GM23248 (cell line): ENCODE measurements around the gene CNTN4. TPM values are rescaled to one million over a fixed set of nuclear protein-coding genes. Genes with fewer than 3 reads are reported as not detected.

Experiments
- DNase-seq: peaks from one replicate; pipeline ENCODE4 v3.0.0-alpha.2; 2015
- H2AFZ ChIP-seq: fragments of 200-600 bp; sonication (generic); 2 replicates; pipeline ENCODE4 v1.6.1; 2016; ENCODE audit warnings: antibody characterized with exemption
- H3F3A ChIP-seq: fragments of 200-600 bp; sonication (generic); 2 replicates; pipeline ENCODE4 v1.6.1; 2016; ENCODE audit warnings: mild to moderate bottlenecking, antibody characterized with exemption, mixed run types; ENCODE audit not compliant: insufficient read depth
- H3K27ac ChIP-seq: fragments of 200-600 bp; sonication (generic); 2 replicates; pipeline ENCODE4 v1.5.1; 2016; ENCODE audit warnings: mild to moderate bottlenecking
- H3K27me3 ChIP-seq: fragments of 200-600 bp; sonication (generic); replicated peaks from 2 replicates; pipeline ENCODE4 v1.6.1; 2016; ENCODE audit warnings: mild to moderate bottlenecking; ENCODE audit not compliant: insufficient read depth
- H3K36me3 ChIP-seq: fragments of 200-600 bp; sonication (generic); 2 replicates; pipeline ENCODE4 v1.6.1; 2016; ENCODE audit warnings: low read depth, mild to moderate bottlenecking
- H3K4me1 ChIP-seq: fragments of 200-600 bp; sonication (generic); 2 replicates; pipeline ENCODE4 v1.6.1; 2016; ENCODE audit warnings: mild to moderate bottlenecking; ENCODE audit not compliant: insufficient read depth
- H3K4me2 ChIP-seq: fragments of 200-600 bp; sonication (generic); one replicate; pipeline ENCODE4 v1.6.1; 2016; ENCODE audit warnings: mild to moderate bottlenecking; ENCODE audit not compliant: unreplicated experiment
- H3K4me3 ChIP-seq: fragments of 200-600 bp; sonication (generic); 2 replicates; pipeline ENCODE4 v1.5.1; 2016; ENCODE audit warnings: mild to moderate bottlenecking
- H3K79me2 ChIP-seq: fragments of 200-600 bp; sonication (generic); 2 replicates; pipeline ENCODE4 v1.6.1; 2016; ENCODE audit warnings: mild to moderate bottlenecking; ENCODE audit not compliant: insufficient read depth
- H3K9ac ChIP-seq: fragments of 200-600 bp; sonication (generic); 2 replicates; pipeline ENCODE4 v1.6.1; 2016; ENCODE audit warnings: mild to moderate bottlenecking
- H3K9me2 ChIP-seq: fragments of 200-600 bp; sonication (generic); 2 replicates; pipeline ENCODE4 v1.6.1; 2016; ENCODE audit warnings: mixed run types, mild to moderate bottlenecking, moderate library complexity; ENCODE audit not compliant: insufficient read depth
- H3K9me3 ChIP-seq: fragments of 200-600 bp; sonication (generic); one replicate; pipeline ENCODE4 v1.6.1; 2017; ENCODE audit warnings: low read depth
- H4K20me1 ChIP-seq: fragments of 200-600 bp; sonication (generic); 2 replicates; pipeline ENCODE4 v1.6.0; 2016; ENCODE audit not compliant: insufficient read depth
- EZH2 ChIP-seq: fragments of 200-600 bp; sonication (generic); IDR thresholded peaks from 2 replicates; pipeline ENCODE4 v1.6.1; 2018; ENCODE audit warnings: antibody characterized with exemption, mild to moderate bottlenecking; ENCODE audit not compliant: insufficient read depth, poor library complexity, severe bottlenecking
- EZH2phosphoT487 ChIP-seq: fragments of 200-600 bp; sonication (generic); IDR thresholded peaks from 2 replicates; pipeline ENCODE4 v1.6.1; 2018; ENCODE audit warnings: antibody characterized with exemption, moderate library complexity, mild to moderate bottlenecking, low read depth; ENCODE audit not compliant: insufficient read depth
- WGBS, 2 experiments: methylation state at CpG; one replicate each; pipeline ENCODE4 v1.1.6; 2015 to 2017; ENCODE audit warnings: low lambda C conversion rate in 2 of 2, low coverage in 1 of 2; ENCODE audit errors: missing lambda C conversion rate in 2 of 2; 5-methylcytosine and 5-hydroxymethylcytosine counted together
- in situ Hi-C: fragments of 300-500 bp; cut with MboI; formaldehyde crosslinking; loops from 2 replicates; pipeline ENCODE4 v1.15.0; 2020
- polyA plus RNA-seq: library from polyadenylated mRNA; unstranded; fragments of >200 nt; fragmentation: Nextera tagmentation; extraction: Ambion mirVana; gene quantifications from 2 replicates; pipeline ENCODE4 v1.2.1, GENCODE V29; 2016
- total RNA-seq: library from RNA; depleted of rRNA; stranded (reverse); fragments of >200 nt; shearing (Covaris generic); gene quantifications from 2 replicates; pipeline ENCODE4 v1.2.3, GENCODE V29; 2014

Gene CNTN4
- total and polyA plus RNA-seq, 2 experiments from 2014 or later: not detected

DNA sequence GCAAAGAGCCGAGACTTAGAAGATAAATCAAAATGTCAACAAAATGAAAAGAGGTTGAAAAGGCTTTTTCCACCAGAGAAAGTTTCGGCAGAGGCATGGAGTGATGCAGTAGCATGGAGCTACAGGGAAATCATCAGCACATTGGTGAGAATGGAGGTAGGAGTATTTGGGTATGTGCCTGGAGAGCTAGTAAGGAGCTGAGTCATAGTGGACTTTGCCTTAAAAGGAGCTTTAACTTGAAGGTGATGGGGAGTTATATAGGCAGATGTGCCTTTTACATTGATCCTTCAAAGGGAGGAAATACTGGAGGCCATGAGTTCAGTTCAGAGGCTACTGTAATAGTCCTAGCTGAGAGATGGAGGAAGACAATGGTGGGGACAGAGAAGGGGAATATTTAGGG lies 967.2 kb downstream of the CNTN4 start:
- H3K4me3 ChIP-seq: no peak overlapping the region
- TF ChIP-seq EZH2phosphoT487: no peak
- 37 to 52% methylated on average over 2 of the region's 2 CpGs for WGBS, 2 experiments
- DNase-seq: peak; percentile 27
- no peaks in the 10 kb centered on the region for H3K79me2 ChIP-seq
- H3F3A ChIP-seq: no peaks in the 10 kb centered on the region
- no peaks in the 10 kb centered on the region for H3K36me3 ChIP-seq
- H3K9me2 ChIP-seq: no peaks in the 10 kb centered on the region
- in situ Hi-C loops: no loop called here
- H3K9me3 ChIP-seq: no peaks in the 10 kb centered on the region
- H4K20me1 ChIP-seq: no peaks in the 10 kb centered on the region
- H2AFZ ChIP-seq: no peak overlapping the region
- no peak overlapping the region for H3K9ac ChIP-seq
- no peaks in the 10 kb centered on the region for H3K4me1 ChIP-seq
- no peaks in the 10 kb centered on the region for H3K27me3 ChIP-seq
- no peak overlapping the region for H3K27ac ChIP-seq
- H3K4me2 ChIP-seq: no peak overlapping the region

- H3K36me3 ChIP-seq: no peaks in the 10 kb centered on the region
- H3K9me2 ChIP-seq: no peaks in the 10 kb centered on the region
- DNase-seq: no peak
- TF ChIP-seq EZH2phosphoT487 (no peak), EZH2 (no peak)
- H3K4me2 ChIP-seq: no peak overlapping the region
- no peaks in the 10 kb centered on the region for H3F3A ChIP-seq
- no peak overlapping the region for H3K27ac ChIP-seq
- H3K79me2 ChIP-seq: no peaks in the 10 kb centered on the region
- in situ Hi-C loops: no loop called here
- H2AFZ ChIP-seq: no peak overlapping the region
- 3 to 6% methylated on average over 2 of the region's 2 CpGs for WGBS, 2 experiments
- H3K9ac ChIP-seq: no peak overlapping the region
- no peaks in the 10 kb centered on the region for H3K4me1 ChIP-seq
- no peaks in the 10 kb centered on the region for H3K27me3 ChIP-seq
- no peaks in the 10 kb centered on the region for H3K9me3 ChIP-seq
- H3K4me3 ChIP-seq: no peak overlapping the region
- no peaks in the 10 kb centered on the region for H4K20me1 ChIP-seq
Observed at GRCh38 chr3:3066378-3066777, 967.7 kb downstream of the CNTN4 start.

GRCh38 chr3:3066910-3067309 lies 968.2 kb downstream of the CNTN4 start:
- in situ Hi-C loops: no loop called here
- no peak for TF ChIP-seq EZH2phosphoT487
- H3K9ac ChIP-seq: no peak overlapping the region
- H3K27me3 ChIP-seq: no peaks in the 10 kb centered on the region
- H3K27ac ChIP-seq: no peak overlapping the region
- no peaks in the 10 kb centered on the region for H3K4me1 ChIP-seq
- no peak overlapping the region for H2AFZ ChIP-seq
- no peaks in the 10 kb centered on the region for H4K20me1 ChIP-seq
- no peak overlapping the region for H3K4me2 ChIP-seq
- no peaks in the 10 kb centered on the region for H3K79me2 ChIP-seq
- H3K36me3 ChIP-seq: no peaks in the 10 kb centered on the region
- no peak overlapping the region for H3K4me3 ChIP-seq
- H3K9me3 ChIP-seq: no peaks in the 10 kb centered on the region
- no peak for DNase-seq
- no peaks in the 10 kb centered on the region for H3F3A ChIP-seq
- H3K9me2 ChIP-seq: no peaks in the 10 kb centered on the region
- WGBS, 2 experiments: 23 to 24% methylated on average over 4 of the region's 4 CpGs

GRCh38 chr3:3068358-3068881 lies 969.8 kb downstream of the CNTN4 start:
- Histone ChIP-seq H3K4me1 (no peaks in the 10 kb centered on the region), H3K9me3 (no peaks in the 10 kb centered on the region), H3K4me2 (no peak overlapping the region), H3K9me2 (no peaks in the 10 kb centered on the region), H3K36me3 (no peaks in the 10 kb centered on the region), H3K9ac (no peak overlapping the region), H4K20me1 (no peaks in the 10 kb centered on the region), H3K27me3 (no peaks in the 10 kb centered on the region), H2AFZ (no peak overlapping the region), H3K79me2 (no peaks in the 10 kb centered on the region), H3F3A (no peaks in the 10 kb centered on the region), H3K4me3 (no peak overlapping the region), H3K27ac (no peak overlapping the region)
- TF ChIP-seq EZH2phosphoT487 (no peak), EZH2 (no peak)
- DNase-seq: no peak
- 10 to 17% methylated on average over 1 of the region's 1 CpG for WGBS, 2 experiments
- in situ Hi-C loops: no loop called here

DNA sequence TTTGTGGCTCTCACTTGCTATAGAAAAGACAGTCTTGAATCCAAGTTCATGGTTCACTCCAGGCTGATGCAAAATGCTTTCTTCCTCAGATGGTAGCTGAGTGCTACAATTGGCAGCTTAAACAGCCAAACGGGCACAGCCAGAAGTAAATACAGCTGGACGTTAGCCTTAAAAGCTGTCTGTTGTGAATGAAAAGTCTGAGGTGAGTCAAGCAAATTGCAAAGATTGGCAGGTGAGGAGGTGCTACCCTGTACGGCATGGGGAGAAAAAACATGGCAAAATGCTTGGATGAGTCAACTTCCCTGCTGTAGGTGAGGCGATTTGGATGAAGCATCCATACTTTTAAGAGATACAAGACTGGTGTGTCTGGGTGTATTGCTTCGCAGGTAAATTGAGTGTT lies 971.1 kb downstream of the CNTN4 start:
- H3K9me2 ChIP-seq: no peaks in the 10 kb centered on the region
- H4K20me1 ChIP-seq: no peaks in the 10 kb centered on the region
- no peaks in the 10 kb centered on the region for H3K79me2 ChIP-seq
- H3K4me1 ChIP-seq: no peaks in the 10 kb centered on the region
- WGBS, 2 experiments: 14 to 20% methylated on average over 5 of the region's 5 CpGs
- H3K9me3 ChIP-seq: no peaks in the 10 kb centered on the region
- no peak overlapping the region for H3K9ac ChIP-seq
- H3K27me3 ChIP-seq: no peaks in the 10 kb centered on the region
- H2AFZ ChIP-seq: no peak overlapping the region
- DNase-seq: no peak
- H3F3A ChIP-seq: no peaks in the 10 kb centered on the region
- H3K4me2 ChIP-seq: no peak overlapping the region
- no peaks in the 10 kb centered on the region for H3K36me3 ChIP-seq
- TF ChIP-seq EZH2phosphoT487: no peak
- TF ChIP-seq EZH2: no peak
- no peak overlapping the region for H3K27ac ChIP-seq
- H3K4me3 ChIP-seq: no peak overlapping the region
- in situ Hi-C loops: no loop called here
